Neutrophil (primary cell): ENCODE data around the gene NLRP6.

ENCODE experiments used
- H3K27ac ChIP-seq: fragments of 200-600 bp; sonication (generic); 2 replicates; pipeline ENCODE4 v1.5.1; 2016; ENCODE audit warnings: mild to moderate bottlenecking, moderate library complexity
- H3K27me3 ChIP-seq: fragments of 200-600 bp; sonication (generic); 2 replicates; pipeline ENCODE4 v1.6.0; 2016; ENCODE audit warnings: mild to moderate bottlenecking
- H3K36me3 ChIP-seq: fragments of 200-600 bp; sonication (generic); 2 replicates; pipeline ENCODE4 v1.5.1; 2017
- H3K4me1 ChIP-seq, 2 experiments: fragments of 200-600 bp in 1 of 2; sonication (generic) in 1 of 2; 1 replicate in 1 of 2; 2 replicates in 1 of 2; pipeline versions ENCODE4 v1.5.1 to v1.6.1; 2013 to 2016; ENCODE audit warnings: low read depth in 1 of 2, low read length in 1 of 2, mild to moderate bottlenecking in 1 of 2, moderate library complexity in 1 of 2; ENCODE audit not compliant: control insufficient read depth in 1 of 2, insufficient read depth in 1 of 2
- H3K4me3 ChIP-seq, 2 experiments: fragments of 200-600 bp in 1 of 2; sonication (generic) in 1 of 2; 1 replicate in 1 of 2; 2 replicates in 1 of 2; pipeline ENCODE4 v1.5.1; 2013 to 2016; ENCODE audit warnings: low read depth in 1 of 2, low read length in 1 of 2, mild to moderate bottlenecking in 1 of 2, moderate library complexity in 1 of 2
- H3K9me3 ChIP-seq: fragments of 200-600 bp; sonication (generic); 2 replicates; pipeline ENCODE4 v1.5.1; 2016
- TF ChIP-seq, protein P1 (sequence below): fragments of 200-600 bp; sonication (generic); IDR thresholded peaks from 2 replicates; pipeline ENCODE4 v1.5.1; 2016; ENCODE audit warnings: antibody characterized with exemption

The NLRP6 gene

DNA sequence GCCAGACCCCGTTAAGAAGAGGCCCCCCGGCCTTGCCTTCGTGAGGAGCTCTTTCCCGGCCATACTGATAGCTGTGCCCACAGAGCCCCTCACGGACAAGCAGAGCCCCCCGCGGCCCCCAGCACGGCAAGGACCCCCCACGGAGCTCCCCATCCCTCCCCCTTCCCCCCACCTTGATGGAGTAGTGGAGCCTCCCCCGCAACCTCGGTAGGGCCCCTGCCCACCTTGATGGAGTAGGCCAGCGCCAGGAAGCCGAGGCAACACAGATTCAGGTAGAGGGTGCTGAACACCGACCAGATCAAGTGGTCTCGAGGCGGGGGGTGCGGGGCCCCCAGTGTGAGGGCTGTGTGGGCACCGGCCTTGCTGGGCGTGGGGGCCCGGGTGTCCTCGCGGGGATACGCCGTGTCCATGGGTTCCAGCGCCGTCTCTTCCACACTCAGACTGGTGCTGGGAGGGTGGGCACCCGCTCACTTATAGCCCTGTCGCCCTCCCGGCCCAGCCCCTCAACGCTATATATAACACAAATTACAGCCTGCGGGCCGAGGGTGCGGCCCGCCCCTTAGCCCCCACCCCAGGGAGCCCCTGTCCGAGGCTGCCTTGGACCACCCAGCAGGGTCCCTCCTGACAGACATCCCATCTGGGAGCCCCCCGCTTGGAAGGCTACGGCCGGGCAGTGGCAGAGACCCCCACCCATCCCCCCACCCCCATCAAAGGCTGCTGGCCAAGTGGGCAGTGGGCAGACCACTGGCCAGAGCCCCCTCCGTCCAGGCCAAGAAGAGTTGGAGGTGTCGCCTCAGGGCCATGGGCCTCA lies 21.1 kb downstream of the NLRP6 start, which contains the start of gene IFITM5:
TSS of gene IFITM5 (minus strand) at position 446 of the 811 bp plus-strand sequence. CDS start at position 410, 36 bp downstream.
- Histone ChIP-seq H3K9me3 (no peaks in the 10 kb centered on the region), H3K27me3 (peaks cover 60% of the 10 kb centered on the region), H3K36me3 (peaks cover 7% of the 10 kb centered on the region), H3K27ac (peak within 1 kb of the TSS; percentile 20), H3K4me3 (no peak within 1 kb of the TSS), H3K4me1 (no peaks in the 10 kb centered on the region)
- TF ChIP-seq, protein P1, sequence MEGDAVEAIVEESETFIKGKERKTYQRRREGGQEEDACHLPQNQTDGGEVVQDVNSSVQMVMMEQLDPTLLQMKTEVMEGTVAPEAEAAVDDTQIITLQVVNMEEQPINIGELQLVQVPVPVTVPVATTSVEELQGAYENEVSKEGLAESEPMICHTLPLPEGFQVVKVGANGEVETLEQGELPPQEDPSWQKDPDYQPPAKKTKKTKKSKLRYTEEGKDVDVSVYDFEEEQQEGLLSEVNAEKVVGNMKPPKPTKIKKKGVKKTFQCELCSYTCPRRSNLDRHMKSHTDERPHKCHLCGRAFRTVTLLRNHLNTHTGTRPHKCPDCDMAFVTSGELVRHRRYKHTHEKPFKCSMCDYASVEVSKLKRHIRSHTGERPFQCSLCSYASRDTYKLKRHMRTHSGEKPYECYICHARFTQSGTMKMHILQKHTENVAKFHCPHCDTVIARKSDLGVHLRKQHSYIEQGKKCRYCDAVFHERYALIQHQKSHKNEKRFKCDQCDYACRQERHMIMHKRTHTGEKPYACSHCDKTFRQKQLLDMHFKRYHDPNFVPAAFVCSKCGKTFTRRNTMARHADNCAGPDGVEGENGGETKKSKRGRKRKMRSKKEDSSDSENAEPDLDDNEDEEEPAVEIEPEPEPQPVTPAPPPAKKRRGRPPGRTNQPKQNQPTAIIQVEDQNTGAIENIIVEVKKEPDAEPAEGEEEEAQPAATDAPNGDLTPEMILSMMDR: no peak

- Histone ChIP-seq H3K27ac (peak overlapping the region; percentile 20), H3K27me3 (peaks cover 60% of the 10 kb centered on the region), H3K9me3 (no peaks in the 10 kb centered on the region), H3K4me1 (peaks cover 2 to 4% of the 10 kb centered on the region in 2 experiments), H3K36me3 (no peaks in the 10 kb centered on the region), H3K4me3 (no peak overlapping the region)
- TF ChIP-seq, protein P1: no peak
Measured at GRCh38 chr11:299951-300735, 21.9 kb downstream of the NLRP6 start.

DNA sequence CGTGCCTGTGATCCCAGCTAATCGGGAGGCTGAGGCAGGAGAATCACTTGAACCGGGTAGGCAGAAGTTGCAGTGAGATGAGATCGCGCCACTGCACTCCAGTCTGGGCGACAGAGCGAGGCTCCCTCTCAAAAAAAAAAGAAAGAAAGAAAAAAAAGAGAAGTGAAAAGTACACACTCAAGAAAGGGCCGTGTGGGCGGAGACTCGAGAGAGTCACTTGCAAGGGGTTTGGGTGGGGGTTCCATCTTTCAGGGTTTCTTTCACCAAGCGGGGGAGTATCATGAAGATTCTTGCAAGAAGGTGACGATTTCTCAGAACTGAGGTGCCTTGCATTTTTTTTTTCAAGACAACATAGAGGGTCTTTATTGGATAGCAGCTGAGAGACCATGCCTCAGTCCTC lies 25.2 kb downstream of the NLRP6 start:
- Histone ChIP-seq H3K27me3 (peaks cover 35% of the 10 kb centered on the region), H3K9me3 (no peaks in the 10 kb centered on the region), H3K36me3 (no peaks in the 10 kb centered on the region), H3K27ac (no peak overlapping the region), H3K4me1 (peaks cover 30 to 32% of the 10 kb centered on the region in 2 experiments), H3K4me3 (no peak overlapping the region)
- TF ChIP-seq, protein P1: no peak

DNA sequence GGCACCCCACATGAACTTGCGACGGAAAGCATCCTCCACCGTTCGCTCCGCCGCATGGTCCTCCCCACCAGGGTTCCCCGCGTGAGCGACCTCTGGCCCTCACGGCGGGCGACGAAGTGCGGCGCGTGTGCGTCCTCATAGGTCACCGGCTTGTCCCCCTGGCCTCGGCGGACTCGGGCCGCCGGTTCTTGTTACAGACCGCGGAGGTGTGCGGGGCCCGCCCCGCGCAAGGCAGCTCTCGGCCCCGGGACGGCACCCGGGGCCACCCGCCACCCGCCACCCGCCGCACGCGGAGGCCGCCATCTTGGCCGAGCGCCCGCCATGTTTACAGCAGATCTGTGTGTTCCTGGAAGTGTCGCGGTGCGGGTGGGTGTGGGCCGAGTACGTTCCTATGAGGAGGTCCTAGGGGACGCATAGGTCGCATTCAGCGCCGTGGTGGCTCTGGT lies 25.9 kb downstream of the NLRP6 start:
- Histone ChIP-seq H3K27me3 (peaks cover 28% of the 10 kb centered on the region), H3K27ac (no peak overlapping the region), H3K9me3 (no peaks in the 10 kb centered on the region), H3K4me1 (peaks cover 30 to 34% of the 10 kb centered on the region in 2 experiments), H3K36me3 (peaks cover 3% of the 10 kb centered on the region), H3K4me3 (no peak overlapping the region)
- TF ChIP-seq, protein P1: no peak

DNA sequence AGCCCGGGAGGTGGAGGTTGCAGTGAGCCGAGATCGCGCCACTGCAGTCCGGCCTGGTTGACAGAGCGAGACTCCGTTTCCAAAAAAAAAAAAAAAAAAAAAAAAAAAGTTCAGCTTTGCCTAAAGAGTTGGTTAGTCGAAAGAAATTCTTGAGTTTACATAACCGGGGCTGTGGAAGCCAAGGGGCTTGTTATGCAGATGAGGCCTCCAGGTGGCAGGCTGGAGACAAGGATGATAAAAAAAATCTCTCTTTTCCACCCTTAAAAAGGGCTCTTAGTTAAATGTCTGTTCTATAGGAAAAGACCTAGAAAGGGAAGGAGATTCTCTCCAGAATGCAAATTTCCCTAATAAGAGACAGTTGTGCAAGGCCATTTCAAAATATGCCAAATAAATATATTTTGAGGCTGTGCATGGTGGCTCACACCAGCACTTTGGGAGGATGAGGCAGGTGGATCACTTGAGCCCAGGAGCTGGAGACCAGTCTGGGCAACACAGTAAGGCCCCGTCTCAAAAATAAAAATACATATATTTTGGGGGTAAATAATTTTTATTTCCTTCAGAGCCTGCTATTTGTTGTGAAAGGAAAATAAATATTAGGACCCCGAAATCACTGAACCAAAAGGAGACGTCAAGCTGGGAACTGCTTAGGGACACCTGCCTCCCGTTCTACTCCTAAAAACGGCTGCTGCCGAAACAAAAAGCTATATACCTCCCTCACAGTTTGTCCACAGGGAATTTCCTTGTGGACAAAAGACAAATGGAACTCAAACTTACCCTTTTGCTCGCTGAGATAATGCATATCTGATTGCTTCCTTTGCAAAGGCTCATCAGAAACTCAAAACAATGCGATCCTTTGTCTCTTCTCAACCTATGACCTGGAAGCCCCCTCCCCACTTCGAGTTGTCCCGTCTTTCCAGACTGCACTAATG lies 27.0 kb downstream of the NLRP6 start:
- H3K27ac ChIP-seq: peak overlapping the region; percentile 97
- TF ChIP-seq, protein P1: peak; percentile 64
- H3K36me3 ChIP-seq: peaks cover 13% of the 10 kb centered on the region
- H3K4me3 ChIP-seq: no peak overlapping the region
- peaks cover 17% of the 10 kb centered on the region for H3K27me3 ChIP-seq
- peaks cover 30 to 45% of the 10 kb centered on the region in 2 experiments for H3K4me1 ChIP-seq
- H3K9me3 ChIP-seq: no peaks in the 10 kb centered on the region
